ES-I3 (cell line): Measurements from ENCODE around the gene EEF2KMT.
A peak's percentile ranks its signal among the peaks of the same experiment; 100 is the strongest.
"Not testable (repeated sequence)": the region's sequence is repeated elsewhere in the genome, so short reads cannot be mapped to it uniquely, and the experiment has no call there.

Experiments used
- H3K36me3 ChIP-seq: 2 replicates; pipeline ENCODE4 v1.6.1; 2013; ENCODE audit warnings: mild to moderate bottlenecking, low read length, control low read depth, moderate library complexity; ENCODE audit not compliant: insufficient read depth
- H3K4me1 ChIP-seq: 2 replicates; pipeline ENCODE4 v1.6.1; 2013; ENCODE audit warnings: mild to moderate bottlenecking, control low read depth, low read length; ENCODE audit not compliant: insufficient read depth
- H3K9ac ChIP-seq: 2 replicates; pipeline ENCODE4 v1.6.1; 2013; ENCODE audit warnings: low read depth, mild to moderate bottlenecking, low read length, moderate library complexity
- H3K9me3 ChIP-seq: 2 replicates; pipeline ENCODE4 v1.6.1; 2013; ENCODE audit warnings: mild to moderate bottlenecking, low read length, moderate library complexity; ENCODE audit not compliant: control insufficient read depth, insufficient read depth

Gene EEF2KMT

GRCh38 chr16:5103296-5104032, 5.9 kb upstream of the EEF2KMT start:
- H3K9ac ChIP-seq, H3K9me3 ChIP-seq, H3K36me3 ChIP-seq, H3K4me1 ChIP-seq: not testable (repeated sequence)

GRCh38 chr16:5099174-5099573, 1.6 kb upstream of the EEF2KMT start:
- H3K9me3 ChIP-seq, H3K4me1 ChIP-seq, H3K9ac ChIP-seq, H3K36me3 ChIP-seq: not testable (repeated sequence)

- not testable (repeated sequence) for H3K4me1 ChIP-seq, H3K36me3 ChIP-seq, H3K9me3 ChIP-seq
- H3K9ac ChIP-seq, result peak overlapping the region; percentile 73
Measured at GRCh38 chr16:5098221-5099159, 895 bp upstream of the EEF2KMT start.

GRCh38 chr16:5097061-5097469, 530 bp downstream of the EEF2KMT start:
- not testable (repeated sequence) for H3K4me1 ChIP-seq, H3K9me3 ChIP-seq, H3K36me3 ChIP-seq
- peak overlapping the region; percentile 79 for H3K9ac ChIP-seq

GRCh38 chr16:5096437-5097060, 1.0 kb downstream of the EEF2KMT start:
- H3K9me3 ChIP-seq, H3K36me3 ChIP-seq, H3K4me1 ChIP-seq: not testable (repeated sequence)
- H3K9ac ChIP-seq, result peak overlapping the region; percentile 79; the same call in 1 of the 2 replicates

- not testable (repeated sequence) for H3K4me1 ChIP-seq, H3K9me3 ChIP-seq, H3K9ac ChIP-seq, H3K36me3 ChIP-seq
Measured at GRCh38 chr16:5095145-5095830, 2.3 kb downstream of the EEF2KMT start.

- not testable (repeated sequence) for H3K9ac ChIP-seq, H3K36me3 ChIP-seq, H3K9me3 ChIP-seq, H3K4me1 ChIP-seq
Measured at GRCh38 chr16:5093746-5094145, 3.8 kb downstream of the EEF2KMT start.

- not testable (repeated sequence) for H3K4me1 ChIP-seq, H3K9me3 ChIP-seq, H3K9ac ChIP-seq, H3K36me3 ChIP-seq
Measured at GRCh38 chr16:5093081-5093480, 4.5 kb downstream of the EEF2KMT start.

- not testable (repeated sequence) for H3K36me3 ChIP-seq
Measured at GRCh38 chr16:5090592-5090991, 7.0 kb downstream of the EEF2KMT start.

GRCh38 chr16:5089911-5090555, 7.6 kb downstream of the EEF2KMT start:
- not testable (repeated sequence) for H3K9ac ChIP-seq, H3K4me1 ChIP-seq, H3K9me3 ChIP-seq, H3K36me3 ChIP-seq

More at GRCh38 chr16:5090592-5090991, 7.0 kb downstream of the EEF2KMT start:
- H3K9ac ChIP-seq, H3K9me3 ChIP-seq, H3K4me1 ChIP-seq: not testable (repeated sequence)

- not testable (repeated sequence) for H3K4me1 ChIP-seq, H3K9me3 ChIP-seq, H3K36me3 ChIP-seq, H3K9ac ChIP-seq
Measured at GRCh38 chr16:5088936-5089335, 8.7 kb downstream of the EEF2KMT start.

- H3K4me1 ChIP-seq, H3K9me3 ChIP-seq, H3K9ac ChIP-seq, H3K36me3 ChIP-seq: not testable (repeated sequence)
Measured at GRCh38 chr16:5088086-5088790, 9.4 kb downstream of the EEF2KMT start.

- H3K9me3 ChIP-seq, H3K9ac ChIP-seq, H3K36me3 ChIP-seq, H3K4me1 ChIP-seq: not testable (repeated sequence)
Measured at GRCh38 chr16:5085716-5086115, 11.9 kb downstream of the EEF2KMT start.
